ENCODE results near the gene FBXL5.

DNA sequence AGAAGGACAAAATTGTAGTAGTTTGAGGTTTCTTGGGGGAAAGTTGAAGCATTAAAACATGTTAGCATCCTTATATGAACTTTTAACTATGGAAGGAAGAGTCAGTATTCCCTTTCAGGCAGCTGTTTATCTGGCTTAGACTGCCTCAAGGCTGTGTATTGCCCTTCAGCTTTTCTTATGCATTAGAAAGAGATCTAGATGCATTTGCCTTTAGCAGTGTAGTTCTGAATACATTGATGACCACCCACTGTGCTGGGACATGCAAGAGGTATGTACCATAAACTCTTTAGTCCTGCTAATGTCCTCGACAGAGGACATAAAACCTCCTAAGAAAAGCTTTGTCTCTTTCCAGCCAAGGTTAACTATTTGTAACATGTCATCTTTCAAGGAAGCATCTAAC lies 29.3 kb upstream of the FBXL5 start:
- no peak for TF ChIP-seq EZH2phosphoT487 (IDR thresholded peaks at IDR 0.05; ENCODE audit: borderline replicate concordance)
- TF ChIP-seq, protein P1, sequence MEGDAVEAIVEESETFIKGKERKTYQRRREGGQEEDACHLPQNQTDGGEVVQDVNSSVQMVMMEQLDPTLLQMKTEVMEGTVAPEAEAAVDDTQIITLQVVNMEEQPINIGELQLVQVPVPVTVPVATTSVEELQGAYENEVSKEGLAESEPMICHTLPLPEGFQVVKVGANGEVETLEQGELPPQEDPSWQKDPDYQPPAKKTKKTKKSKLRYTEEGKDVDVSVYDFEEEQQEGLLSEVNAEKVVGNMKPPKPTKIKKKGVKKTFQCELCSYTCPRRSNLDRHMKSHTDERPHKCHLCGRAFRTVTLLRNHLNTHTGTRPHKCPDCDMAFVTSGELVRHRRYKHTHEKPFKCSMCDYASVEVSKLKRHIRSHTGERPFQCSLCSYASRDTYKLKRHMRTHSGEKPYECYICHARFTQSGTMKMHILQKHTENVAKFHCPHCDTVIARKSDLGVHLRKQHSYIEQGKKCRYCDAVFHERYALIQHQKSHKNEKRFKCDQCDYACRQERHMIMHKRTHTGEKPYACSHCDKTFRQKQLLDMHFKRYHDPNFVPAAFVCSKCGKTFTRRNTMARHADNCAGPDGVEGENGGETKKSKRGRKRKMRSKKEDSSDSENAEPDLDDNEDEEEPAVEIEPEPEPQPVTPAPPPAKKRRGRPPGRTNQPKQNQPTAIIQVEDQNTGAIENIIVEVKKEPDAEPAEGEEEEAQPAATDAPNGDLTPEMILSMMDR (conservative IDR thresholded peaks at IDR 0.05; ENCODE audit: low read length), result no peak
